GM12875 (cell line): ENCODE measurements around the gene SLC16A11.

Experiments used
- H3K4me3 ChIP-seq: one replicate; pipeline ENCODE4 v1.5.1; 2011; ENCODE audit warnings: low read depth, low read length, control low read depth
- TF ChIP-seq, protein P1 (sequence below): IDR thresholded peaks from 2 replicates; pipeline ENCODE4 v1.5.1; 2011; ENCODE audit warnings: low read depth, mild to moderate bottlenecking, control low read depth, inconsistent platforms, low read length, moderate library complexity, borderline replicate concordance; ENCODE audit not compliant: insufficient read depth

SLC16A11 gene

DNA sequence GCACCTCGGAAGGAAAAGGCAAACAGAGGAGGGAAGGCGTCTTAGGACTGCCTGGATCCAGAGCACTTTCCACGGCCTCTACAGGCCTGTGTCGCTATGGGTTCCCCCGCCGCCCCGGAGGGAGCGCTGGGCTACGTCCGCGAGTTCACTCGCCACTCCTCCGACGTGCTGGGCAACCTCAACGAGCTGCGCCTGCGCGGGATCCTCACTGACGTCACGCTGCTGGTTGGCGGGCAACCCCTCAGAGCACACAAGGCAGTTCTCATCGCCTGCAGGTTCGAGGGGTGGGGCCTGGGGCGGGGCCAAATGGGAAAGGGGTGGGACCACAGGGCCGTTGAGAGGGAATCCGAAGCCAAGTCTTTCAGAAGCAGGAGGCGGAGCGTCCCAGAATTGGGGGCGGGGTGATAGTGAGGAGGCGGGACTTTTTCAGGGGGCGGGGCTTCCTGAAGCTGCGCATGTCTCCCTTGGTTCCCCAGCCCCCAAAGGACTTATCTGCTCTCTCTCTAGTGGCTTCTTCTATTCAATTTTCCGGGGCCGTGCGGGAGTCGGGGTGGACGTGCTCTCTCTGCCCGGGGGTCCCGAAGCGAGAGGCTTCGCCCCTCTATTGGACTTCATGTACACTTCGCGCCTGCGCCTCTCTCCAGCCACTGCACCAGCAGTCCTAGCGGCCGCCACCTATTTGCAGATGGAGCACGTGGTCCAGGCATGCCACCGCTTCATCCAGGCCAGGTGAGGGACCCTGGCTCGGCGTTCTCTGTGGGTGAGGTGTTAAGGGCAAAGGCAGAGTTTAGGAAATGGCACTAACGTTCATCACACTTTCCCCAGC is 20.1 kb downstream of the SLC16A11 start:
- TF ChIP-seq, protein P1, sequence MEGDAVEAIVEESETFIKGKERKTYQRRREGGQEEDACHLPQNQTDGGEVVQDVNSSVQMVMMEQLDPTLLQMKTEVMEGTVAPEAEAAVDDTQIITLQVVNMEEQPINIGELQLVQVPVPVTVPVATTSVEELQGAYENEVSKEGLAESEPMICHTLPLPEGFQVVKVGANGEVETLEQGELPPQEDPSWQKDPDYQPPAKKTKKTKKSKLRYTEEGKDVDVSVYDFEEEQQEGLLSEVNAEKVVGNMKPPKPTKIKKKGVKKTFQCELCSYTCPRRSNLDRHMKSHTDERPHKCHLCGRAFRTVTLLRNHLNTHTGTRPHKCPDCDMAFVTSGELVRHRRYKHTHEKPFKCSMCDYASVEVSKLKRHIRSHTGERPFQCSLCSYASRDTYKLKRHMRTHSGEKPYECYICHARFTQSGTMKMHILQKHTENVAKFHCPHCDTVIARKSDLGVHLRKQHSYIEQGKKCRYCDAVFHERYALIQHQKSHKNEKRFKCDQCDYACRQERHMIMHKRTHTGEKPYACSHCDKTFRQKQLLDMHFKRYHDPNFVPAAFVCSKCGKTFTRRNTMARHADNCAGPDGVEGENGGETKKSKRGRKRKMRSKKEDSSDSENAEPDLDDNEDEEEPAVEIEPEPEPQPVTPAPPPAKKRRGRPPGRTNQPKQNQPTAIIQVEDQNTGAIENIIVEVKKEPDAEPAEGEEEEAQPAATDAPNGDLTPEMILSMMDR, result no peak
- peak overlapping the region; percentile 21 for H3K4me3 ChIP-seq

- TF ChIP-seq, protein P1, result no peak
- peak within 1 kb of the TSS; percentile 54 for H3K4me3 ChIP-seq
These were observed 20.9 kb downstream of the SLC16A11 start, which contains the start of gene BCL6B for GRCh38 chr17:7022781-7023571. Gene BCL6B (plus strand): TSS chr17:7023050. CDS start chr17:7023672, 622 bp downstream.

DNA sequence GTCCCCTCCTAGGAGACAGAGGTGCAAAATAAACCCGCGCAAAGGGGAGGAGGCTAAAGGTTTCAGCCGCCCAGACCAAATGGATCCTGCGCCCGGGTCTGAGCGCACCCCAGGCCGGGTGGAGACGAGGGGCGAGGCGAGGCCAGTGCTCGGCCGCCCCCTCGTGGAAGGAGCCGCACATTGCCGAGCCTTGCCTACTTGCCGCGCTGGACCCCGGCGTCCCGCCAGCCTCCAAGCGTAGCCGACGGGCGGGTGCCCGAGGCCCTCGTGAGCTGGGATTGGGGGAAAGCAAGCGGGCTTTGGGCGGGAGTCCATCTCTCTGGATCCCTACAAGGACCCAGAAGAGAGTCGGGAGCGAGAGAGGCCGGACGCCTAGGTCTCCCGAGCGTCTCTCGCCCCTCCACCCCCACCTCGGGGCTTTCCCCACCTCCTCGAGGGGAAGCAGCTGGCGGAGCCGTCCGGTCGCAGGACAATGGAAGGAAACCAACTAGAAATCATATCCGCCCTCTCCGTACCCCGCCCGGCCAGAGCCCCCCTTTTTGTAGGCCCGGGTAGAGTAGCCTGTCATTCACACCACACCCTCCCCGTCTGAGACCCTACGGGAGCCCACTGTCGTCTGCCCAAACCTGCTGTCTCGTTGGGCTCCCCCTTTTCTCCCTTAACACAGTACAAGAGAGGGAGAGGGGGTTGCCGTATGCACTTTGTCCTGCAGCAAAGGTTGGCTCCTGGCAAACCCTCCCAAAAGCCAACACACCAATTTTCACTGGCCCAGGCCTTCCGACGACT is 21.7 kb downstream of the SLC16A11 start:
- peak overlapping the region; percentile 54 for H3K4me3 ChIP-seq
- TF ChIP-seq, protein P1, result peak; percentile 98

DNA sequence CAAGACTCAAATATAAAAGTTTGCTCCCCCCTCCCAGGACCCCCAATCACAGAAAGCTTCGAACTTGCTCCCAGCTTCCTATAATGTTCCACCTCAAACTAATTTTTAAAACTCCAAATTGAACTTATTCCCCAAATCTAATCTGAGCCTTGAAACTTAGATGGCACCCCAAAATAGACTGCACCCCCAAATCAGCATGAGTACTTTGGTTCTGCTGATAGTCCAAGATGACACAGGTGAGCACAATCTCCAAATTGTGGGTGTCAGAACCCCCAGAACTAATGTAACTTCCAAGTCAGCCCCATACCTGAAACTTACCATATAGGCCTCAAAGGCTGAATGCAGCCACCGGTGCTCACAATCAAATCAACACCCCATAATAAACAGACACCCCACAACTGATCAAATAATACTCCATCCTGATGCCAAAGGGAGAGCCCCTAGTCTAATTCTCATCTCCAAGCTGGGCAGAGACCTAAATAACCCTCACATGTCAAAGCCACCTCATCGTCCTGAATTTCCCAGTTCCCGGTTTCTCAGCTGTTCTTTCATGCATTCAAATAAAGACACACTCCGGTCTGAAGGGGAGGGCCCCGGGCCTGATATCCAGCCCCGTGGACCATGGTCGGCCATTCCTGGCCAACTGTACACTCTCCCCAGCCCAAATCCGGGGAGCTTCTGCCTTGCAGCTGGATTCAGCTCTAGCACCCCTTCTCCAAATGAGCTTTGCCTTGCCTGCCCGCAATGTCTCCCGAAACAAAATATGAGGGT is 22.8 kb downstream of the SLC16A11 start:
- TF ChIP-seq, protein P1, result no peak
- H3K4me3 ChIP-seq, result no peak overlapping the region

GRCh38 chr17:7019839-7020519 is 23.9 kb downstream of the SLC16A11 start:
- no peak overlapping the region for H3K4me3 ChIP-seq
- TF ChIP-seq, protein P1, result no peak

- H3K4me3 ChIP-seq, result no peak overlapping the region
- TF ChIP-seq, protein P1, result no peak
These were observed 24.5 kb downstream of the SLC16A11 start for GRCh38 chr17:7019367-7019766.
